Immature natural killer cell (primary cell): ENCODE results near the gene ARHGAP12. TPM values are rescaled to one million over a fixed set of nuclear protein-coding genes. Genes with fewer than 3 reads are reported as not detected.
"Not testable (repeated sequence)": the region's sequence is repeated elsewhere in the genome, so short reads cannot be mapped to it uniquely, and the experiment has no call there.

Source experiments
- DNase-seq, 3 donors: peaks; one replicate each; pipeline ENCODE4 v3.0.0; 2022; ENCODE audit warnings: mixed read lengths in 1 of 3
- H3K27ac Mint-ChIP-seq, 6 donors: one replicate each; pipeline ENCODE4 v1.8.0; 2020; ENCODE audit warnings: mixed read lengths in 6 of 6, mild to moderate bottlenecking in 5 of 6, inconsistent platforms in 4 of 6, moderate library complexity in 3 of 6
- H3K27me3 Mint-ChIP-seq, 3 donors: one replicate each; pipeline ENCODE4 v1.8.0; 2020 to 2021; ENCODE audit warnings: low read depth in 3 of 3, mild to moderate bottlenecking in 3 of 3, mixed read lengths in 3 of 3, moderate library complexity in 3 of 3, inconsistent platforms in 1 of 3
- H3K36me3 Mint-ChIP-seq, 3 donors: one replicate each; pipeline ENCODE4 v1.8.0; 2020; ENCODE audit warnings: mixed read lengths in 3 of 3, inconsistent platforms in 2 of 3, mild to moderate bottlenecking in 2 of 3
- H3K4me1 Mint-ChIP-seq, 2 donors: one replicate each; pipeline ENCODE4 v1.8.0; 2020; ENCODE audit warnings: inconsistent platforms in 2 of 2, mild to moderate bottlenecking in 2 of 2, mixed read lengths in 2 of 2, moderate library complexity in 1 of 2
- H3K4me3 Mint-ChIP-seq, 5 donors: one replicate each; pipeline ENCODE4 v1.8.0; 2020; ENCODE audit warnings: mild to moderate bottlenecking in 5 of 5, mixed read lengths in 5 of 5, inconsistent platforms in 3 of 5, moderate library complexity in 3 of 5
- H3K9me3 Mint-ChIP-seq, 6 donors: one replicate each; pipeline ENCODE4 v1.8.0; 2020; ENCODE audit warnings: mild to moderate bottlenecking in 6 of 6, mixed read lengths in 6 of 6, inconsistent platforms in 4 of 6, moderate library complexity in 3 of 6
- polyA plus RNA-seq, 3 donors: library from polyadenylated mRNA; unstranded; fragments of 300-500 nt; fragmentation: Illumina TruSeq; gene quantifications; one replicate each; pipeline ENCODE4 v1.2.3, GENCODE V29; 2021

Gene ARHGAP12
- polyA plus RNA-seq, 3 donors from 2014 or later, result 6.2 to 11.8 (median 8.1) TPM

DNA sequence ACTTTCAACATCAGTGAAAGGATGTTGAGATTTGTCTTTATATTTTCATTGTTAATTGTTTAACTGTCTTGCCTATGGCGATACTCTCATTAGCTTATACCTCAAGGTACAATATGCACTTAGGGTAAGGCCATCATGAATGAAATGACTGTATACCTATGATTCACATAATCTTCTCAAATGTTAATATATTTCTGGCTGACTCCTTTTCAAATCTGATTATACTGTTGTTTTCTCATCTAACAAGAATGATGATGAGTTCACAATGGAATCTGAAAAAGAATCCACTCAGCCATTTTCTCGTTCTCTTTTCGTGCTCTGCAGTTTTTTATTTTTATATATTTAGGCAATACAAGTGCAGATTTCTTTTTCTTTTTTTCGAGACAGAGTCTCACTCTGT is 159.1 kb downstream of the ARHGAP12 start:
- no peak for DNase-seq
- Mint-ChIP-seq H3K36me3 (no peaks in the 10 kb centered on the region), H3K27ac (no peak overlapping the region)

DNA sequence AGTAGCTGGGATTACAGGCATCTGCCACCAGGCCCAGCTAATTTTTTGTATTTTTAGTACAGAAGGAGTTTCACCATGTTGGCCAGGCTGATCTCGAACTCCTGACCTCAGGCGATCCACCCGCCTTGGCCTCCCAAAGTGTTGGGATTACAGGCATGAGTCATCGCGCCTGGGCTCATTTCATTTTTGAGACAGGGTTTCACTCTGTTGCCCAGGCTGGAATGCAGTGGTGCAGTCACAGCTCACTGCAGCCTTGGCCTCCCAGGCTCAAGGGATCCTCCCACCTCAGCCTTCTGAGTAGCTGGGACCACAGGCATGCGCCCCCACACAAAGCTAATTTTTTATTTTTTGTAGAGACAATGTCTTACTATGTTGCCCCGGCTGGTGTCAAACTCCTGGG is 159.7 kb downstream of the ARHGAP12 start:
- H3K4me3 Mint-ChIP-seq, H3K36me3 Mint-ChIP-seq, H3K4me1 Mint-ChIP-seq, DNase-seq, H3K27me3 Mint-ChIP-seq, H3K27ac Mint-ChIP-seq, H3K9me3 Mint-ChIP-seq: not testable (repeated sequence)

More for the DNA sequence above, 159.1 kb downstream of the ARHGAP12 start:
- Mint-ChIP-seq H3K27me3 (peaks cover 0 to 3% (median 0%) of the 10 kb centered on the region in 3 donors), H3K4me3 (no peak overlapping the region), H3K9me3 (no peaks in the 10 kb centered on the region), H3K4me1 (no peaks in the 10 kb centered on the region)

DNA sequence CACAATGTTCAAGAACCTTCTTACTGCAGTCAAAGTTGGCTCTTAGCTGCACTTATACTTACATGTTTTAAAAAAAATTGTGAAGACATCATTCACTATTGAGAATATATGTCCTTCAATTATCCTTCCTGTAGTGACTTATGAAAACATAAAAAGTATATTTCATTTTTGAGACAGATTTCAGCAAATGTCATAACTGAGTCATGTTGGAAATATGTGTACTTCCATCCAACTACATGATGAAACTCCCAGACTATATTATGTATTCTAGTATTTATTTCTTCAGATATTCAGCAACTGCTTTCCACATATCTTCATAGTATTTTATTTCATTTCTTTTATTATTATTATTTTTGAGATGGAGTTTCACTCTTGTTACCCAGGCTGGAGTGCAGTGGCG is 160.2 kb downstream of the ARHGAP12 start:
- H3K36me3 Mint-ChIP-seq, result no peaks in the 10 kb centered on the region
- no peaks in the 10 kb centered on the region for H3K9me3 Mint-ChIP-seq

DNA sequence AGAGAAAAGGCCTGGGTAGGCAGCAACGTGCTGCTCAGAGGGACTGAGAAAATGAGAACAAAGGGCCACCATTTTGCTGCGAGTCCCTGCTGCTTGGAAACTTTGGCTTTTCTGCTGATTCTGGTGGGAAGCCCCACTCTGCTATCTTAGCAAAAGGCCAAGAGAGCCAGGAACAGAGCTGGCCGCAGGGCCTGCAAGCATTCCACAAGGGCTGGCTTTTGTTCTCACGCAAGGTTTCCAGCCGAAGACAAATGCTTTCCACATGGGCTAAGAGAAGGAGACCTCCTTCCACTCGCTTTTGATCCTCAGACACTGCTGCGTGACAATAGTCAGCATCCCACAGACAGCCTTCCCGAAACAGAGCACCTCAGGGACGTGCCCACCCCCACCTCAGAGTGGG is 163.1 kb downstream of the ARHGAP12 start:
- Mint-ChIP-seq H3K9me3 (no peaks in the 10 kb centered on the region), H3K4me1 (peaks cover 5 to 8% of the 10 kb centered on the region in 2 donors), H3K27ac (no peak overlapping the region), H3K27me3 (peaks cover 0 to 3% (median 1%) of the 10 kb centered on the region in 3 donors), H3K4me3 (no peak overlapping the region), H3K36me3 (no peaks in the 10 kb centered on the region)
- DNase-seq, result no peak

More for the DNA sequence above, 160.2 kb downstream of the ARHGAP12 start:
- no peaks in the 10 kb centered on the region for H3K4me1 Mint-ChIP-seq
- H3K27me3 Mint-ChIP-seq, result peaks cover 0 to 3% (median 0%) of the 10 kb centered on the region in 3 donors
- no peak overlapping the region for H3K4me3 Mint-ChIP-seq
- no peak overlapping the region for H3K27ac Mint-ChIP-seq
- DNase-seq, result no peak

DNA sequence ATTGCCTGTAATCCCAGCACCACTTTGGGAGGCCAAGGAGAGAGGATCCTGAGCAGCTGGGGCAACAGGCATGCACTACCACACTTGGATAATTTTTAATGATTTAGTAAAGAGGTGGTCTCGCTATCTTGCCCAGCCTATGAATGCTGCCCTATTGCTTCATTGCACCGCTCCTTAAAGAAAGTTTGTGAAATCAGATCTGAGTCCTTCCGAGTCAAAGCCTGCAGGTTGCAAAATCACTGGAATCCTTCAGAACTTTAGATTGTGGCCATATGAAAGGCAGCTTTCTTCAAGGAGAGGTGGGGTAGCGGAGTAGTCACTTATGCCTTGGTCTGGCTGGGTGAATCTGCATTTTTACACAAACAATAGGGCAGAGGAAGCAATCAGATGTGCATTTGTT is 166.3 kb downstream of the ARHGAP12 start:
- H3K4me1 Mint-ChIP-seq, result peaks cover 14 to 21% of the 10 kb centered on the region in 2 donors
- H3K4me3 Mint-ChIP-seq, result no peak overlapping the region
- H3K27ac Mint-ChIP-seq, result peak overlapping the region in 2 of 6 donors; percentile 25 to 40
- H3K9me3 Mint-ChIP-seq, result no peaks in the 10 kb centered on the region
- no peak for DNase-seq
- peaks cover 3 to 10% (median 5%) of the 10 kb centered on the region in 3 donors for H3K27me3 Mint-ChIP-seq
- H3K36me3 Mint-ChIP-seq, result no peaks in the 10 kb centered on the region

GRCh38 chr10:31761156-31761555 is 167.5 kb downstream of the ARHGAP12 start:
- no peaks in the 10 kb centered on the region for H3K36me3 Mint-ChIP-seq
- peaks cover 14 to 21% of the 10 kb centered on the region in 2 donors for H3K4me1 Mint-ChIP-seq
- peak overlapping the region; percentile 56 to 92 (median 87) for H3K4me3 Mint-ChIP-seq
- no peaks in the 10 kb centered on the region for H3K9me3 Mint-ChIP-seq
- no peak for DNase-seq
- peaks cover 3 to 10% (median 5%) of the 10 kb centered on the region in 3 donors for H3K27me3 Mint-ChIP-seq
- peak overlapping the region; percentile 85 to 98 (median 94) for H3K27ac Mint-ChIP-seq

- no peak for DNase-seq
- Mint-ChIP-seq H3K27me3 (peaks cover 2 to 10% (median 4%) of the 10 kb centered on the region in 3 donors), H3K9me3 (no peaks in the 10 kb centered on the region)
These were observed 168.0 kb downstream of the ARHGAP12 start for GRCh38 chr10:31760674-31761081.

DNA sequence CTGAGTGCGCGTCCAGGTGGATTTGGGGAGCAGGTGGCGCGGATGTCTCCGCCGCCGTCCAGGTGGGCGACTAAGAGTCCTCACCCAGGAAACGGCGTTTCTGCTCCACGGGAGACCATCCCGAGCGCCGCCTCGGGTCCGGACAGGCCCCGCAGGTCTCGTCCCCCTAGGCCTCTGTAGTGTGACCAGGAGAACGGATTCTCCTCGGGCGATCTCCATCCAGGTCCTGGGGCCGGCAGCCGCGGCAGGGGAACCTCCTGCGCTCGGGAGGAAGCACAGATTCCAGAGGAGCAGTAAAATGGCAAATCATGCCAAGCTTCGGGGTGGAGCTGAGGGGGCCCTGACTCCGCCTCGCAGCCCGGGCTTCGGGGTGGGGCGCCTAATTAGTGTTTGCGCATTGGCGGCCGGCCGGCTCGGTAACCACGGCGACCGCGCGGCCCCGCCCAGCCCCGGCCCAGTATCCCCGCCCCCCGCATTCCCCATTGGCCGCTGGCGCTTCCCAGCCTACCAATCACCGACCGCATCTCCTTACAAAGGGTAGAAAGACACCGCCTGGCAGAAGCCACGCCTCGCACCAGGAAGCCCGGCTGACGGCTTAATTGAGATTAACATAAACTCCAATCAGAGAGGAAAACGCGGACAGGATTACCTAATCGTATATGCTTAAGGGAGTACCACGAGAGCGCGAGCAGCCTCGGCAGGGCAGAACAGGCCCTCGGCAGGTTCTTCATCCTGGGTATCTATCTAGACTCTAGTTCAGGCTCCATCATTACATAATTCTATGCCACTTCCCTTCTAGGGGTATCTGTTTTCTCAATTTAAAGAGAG is 168.6 kb downstream of the ARHGAP12 start:
- Mint-ChIP-seq H3K4me1 (peaks cover 14 to 21% of the 10 kb centered on the region in 2 donors), H3K36me3 (no peaks in the 10 kb centered on the region), H3K27ac (peak overlapping the region; percentile 85 to 98 (median 94)), H3K9me3 (no peaks in the 10 kb centered on the region), H3K27me3 (peaks cover 2 to 13% (median 5%) of the 10 kb centered on the region in 3 donors), H3K4me3 (peak overlapping the region; percentile 80 to 92 (median 89))
- peak; percentile 90 to 95 (median 93) for DNase-seq

More at GRCh38 chr10:31760674-31761081, 168.0 kb downstream of the ARHGAP12 start:
- Mint-ChIP-seq H3K4me1 (peaks cover 14 to 21% of the 10 kb centered on the region in 2 donors), H3K4me3 (peak overlapping the region; percentile 80 to 92 (median 89)), H3K27ac (peak overlapping the region; percentile 85 to 98 (median 94)), H3K36me3 (no peaks in the 10 kb centered on the region)

DNA sequence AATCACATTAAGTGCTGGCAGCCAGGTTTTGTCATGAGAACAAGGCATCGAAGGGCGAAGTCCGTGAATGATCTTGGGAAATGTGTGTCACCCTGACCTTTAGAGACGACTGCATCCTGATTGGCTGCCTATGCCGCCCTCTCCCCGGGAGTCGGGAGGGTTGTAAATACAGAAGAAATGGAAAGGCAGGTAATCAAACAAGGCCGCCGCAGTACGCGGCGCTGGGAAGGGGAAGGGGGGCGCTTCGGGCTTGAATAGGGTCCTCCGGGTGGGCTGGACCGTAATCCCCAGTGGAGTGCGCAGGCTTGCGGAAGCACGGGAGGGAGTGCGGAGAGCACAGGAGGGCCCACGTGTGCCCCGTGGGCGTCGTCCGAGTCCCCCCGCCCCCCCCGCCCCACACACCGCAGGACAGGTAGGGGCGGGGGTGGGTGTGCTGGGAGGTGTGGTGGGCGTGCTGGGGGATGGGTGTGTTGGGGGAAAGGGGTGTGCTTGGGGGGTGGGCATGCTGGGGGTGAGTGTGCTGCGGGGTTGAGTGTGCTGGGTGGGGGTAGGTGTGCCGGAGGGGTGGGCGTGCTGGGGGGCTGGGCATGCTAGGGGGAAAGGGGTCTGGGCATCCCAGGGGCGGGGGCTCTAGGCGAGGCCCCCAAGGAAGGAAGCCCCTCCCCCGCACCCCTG is 169.4 kb downstream of the ARHGAP12 start:
- peaks cover 14 to 21% of the 10 kb centered on the region in 2 donors for H3K4me1 Mint-ChIP-seq

DNA sequence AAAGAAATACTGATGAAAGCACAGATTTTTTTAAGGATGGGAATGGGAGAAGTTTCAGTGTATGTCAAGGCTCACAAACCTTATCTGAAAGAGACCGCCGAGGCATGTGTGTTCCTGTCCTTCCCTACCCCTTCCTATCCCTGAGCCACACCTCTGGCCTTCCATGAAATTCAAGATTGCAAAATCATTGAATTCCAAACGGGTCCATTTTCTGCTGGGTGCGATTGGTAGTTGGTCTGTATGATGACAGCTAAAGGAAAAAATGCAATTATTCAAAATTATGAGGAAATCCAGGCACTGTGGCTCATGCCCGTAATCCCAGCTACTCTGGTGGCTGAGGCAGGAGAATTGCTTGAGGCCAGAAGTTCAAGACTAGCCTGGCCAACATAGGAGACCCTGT is 170.1 kb downstream of the ARHGAP12 start:
- no peak for DNase-seq
- peaks cover 14 to 21% of the 10 kb centered on the region in 2 donors for H3K4me1 Mint-ChIP-seq
- H3K36me3 Mint-ChIP-seq, result no peaks in the 10 kb centered on the region
- H3K4me3 Mint-ChIP-seq, result peak overlapping the region; percentile 53 to 89 (median 60)
- peaks cover 2 to 13% (median 9%) of the 10 kb centered on the region in 3 donors for H3K27me3 Mint-ChIP-seq
- no peaks in the 10 kb centered on the region for H3K9me3 Mint-ChIP-seq
- peak overlapping the region in 3 of 6 donors; percentile 15 to 79 (median 28) for H3K27ac Mint-ChIP-seq

More for the DNA sequence above, 169.4 kb downstream of the ARHGAP12 start:
- peak overlapping the region; percentile 62 to 88 (median 82) for H3K27ac Mint-ChIP-seq
- no peaks in the 10 kb centered on the region for H3K36me3 Mint-ChIP-seq
- DNase-seq, result peak; percentile 28 to 33 (median 32)
- H3K4me3 Mint-ChIP-seq, result peak overlapping the region; percentile 88 to 94 (median 90)
- peaks cover 2 to 13% (median 5%) of the 10 kb centered on the region in 3 donors for H3K27me3 Mint-ChIP-seq
- H3K9me3 Mint-ChIP-seq, result no peaks in the 10 kb centered on the region

DNA sequence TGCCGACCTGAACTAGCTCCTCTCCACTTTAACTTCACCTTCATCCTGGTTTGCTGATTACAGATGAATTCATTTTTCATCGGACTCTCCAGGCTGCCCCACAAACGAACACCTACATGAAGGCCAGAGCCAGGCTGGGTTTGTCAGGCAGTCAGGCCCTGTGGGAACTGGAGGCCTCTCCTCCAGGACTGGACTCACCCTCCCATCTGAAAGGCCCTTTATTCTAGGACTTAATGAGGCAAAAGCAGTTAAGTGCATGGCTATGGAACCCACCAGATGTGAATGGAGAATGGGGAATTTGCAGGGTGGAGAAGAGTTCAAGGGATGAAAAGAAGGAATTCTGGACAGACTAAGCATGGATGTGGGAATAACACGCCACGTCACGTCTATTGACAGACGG is 170.8 kb downstream of the ARHGAP12 start:
- peak overlapping the region in 1 of 6 donors; percentile 28 for H3K27ac Mint-ChIP-seq
- H3K9me3 Mint-ChIP-seq, result no peaks in the 10 kb centered on the region
- H3K27me3 Mint-ChIP-seq, result peaks cover 2 to 14% (median 9%) of the 10 kb centered on the region in 3 donors
- H3K4me3 Mint-ChIP-seq, result peak overlapping the region; percentile 8 to 89 (median 55)
- H3K36me3 Mint-ChIP-seq, result no peaks in the 10 kb centered on the region
- DNase-seq, result no peak
- H3K4me1 Mint-ChIP-seq, result peaks cover 14 to 21% of the 10 kb centered on the region in 2 donors

DNA sequence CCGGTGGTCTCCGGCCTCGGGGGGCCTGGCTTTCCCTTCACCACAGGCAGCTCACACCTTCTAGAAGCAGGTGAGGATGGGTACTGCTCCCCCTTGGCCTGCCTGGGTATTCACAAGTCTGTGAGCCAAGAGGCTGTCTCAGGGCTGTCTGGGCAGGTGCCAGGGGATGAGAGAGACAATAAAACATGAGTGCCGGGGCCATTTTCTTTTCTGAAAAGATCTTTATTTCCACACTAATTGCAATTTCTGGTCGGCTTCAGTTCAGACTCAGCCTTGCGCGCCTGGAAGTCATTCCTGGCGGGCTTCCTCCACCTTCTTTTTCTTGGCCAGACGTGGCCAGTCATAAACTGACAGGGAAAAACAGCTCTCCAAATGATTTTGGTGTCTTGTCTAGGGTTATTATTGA is 171.2 kb downstream of the ARHGAP12 start:
- no peak for DNase-seq
- peak overlapping the region in 1 of 5 donors; percentile 55 for H3K4me3 Mint-ChIP-seq
- H3K36me3 Mint-ChIP-seq, result no peaks in the 10 kb centered on the region
- H3K27me3 Mint-ChIP-seq, result peaks cover 2 to 15% (median 9%) of the 10 kb centered on the region in 3 donors
- peaks cover 14 to 21% of the 10 kb centered on the region in 2 donors for H3K4me1 Mint-ChIP-seq
- no peaks in the 10 kb centered on the region for H3K9me3 Mint-ChIP-seq
- no peak overlapping the region for H3K27ac Mint-ChIP-seq

GRCh38 chr10:31756729-31757110 is 171.9 kb downstream of the ARHGAP12 start:
- peaks cover 14 to 21% of the 10 kb centered on the region in 2 donors for H3K4me1 Mint-ChIP-seq
- no peak overlapping the region for H3K27ac Mint-ChIP-seq
- H3K36me3 Mint-ChIP-seq, result no peaks in the 10 kb centered on the region
- DNase-seq, result no peak
- H3K27me3 Mint-ChIP-seq, result peaks cover 2 to 15% (median 10%) of the 10 kb centered on the region in 3 donors
- no peaks in the 10 kb centered on the region for H3K9me3 Mint-ChIP-seq
- H3K4me3 Mint-ChIP-seq, result no peak overlapping the region
